NCI-H2171 (cell line): ENCODE measurements around the gene TBX5.

Experiments
- DNase-seq: peaks from one replicate; lab custom pipeline; 2025; lab: John Stamatoyannopoulos, UW

TBX5 gene

DNA sequence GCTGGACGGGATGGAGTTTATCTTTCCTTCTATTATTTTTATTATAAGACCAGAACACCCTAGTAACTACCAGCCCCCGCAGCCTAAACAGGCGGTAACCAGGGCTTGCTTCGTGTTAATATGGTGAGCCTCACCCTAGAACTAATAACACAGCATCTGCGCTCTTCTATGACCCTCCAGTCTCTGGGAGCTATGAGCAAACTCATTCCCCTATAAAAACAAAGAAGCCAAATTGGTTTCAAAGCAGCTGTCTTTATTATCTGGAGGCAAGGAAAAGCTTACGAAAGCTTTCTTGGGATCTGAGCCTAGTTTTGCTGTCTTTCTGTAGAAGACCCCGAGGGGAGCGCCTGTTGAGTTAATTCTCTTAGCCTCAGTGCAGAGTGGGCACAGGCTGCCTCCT lies 85.0 kb downstream of the TBX5 start:
- no peak for DNase-seq

DNA sequence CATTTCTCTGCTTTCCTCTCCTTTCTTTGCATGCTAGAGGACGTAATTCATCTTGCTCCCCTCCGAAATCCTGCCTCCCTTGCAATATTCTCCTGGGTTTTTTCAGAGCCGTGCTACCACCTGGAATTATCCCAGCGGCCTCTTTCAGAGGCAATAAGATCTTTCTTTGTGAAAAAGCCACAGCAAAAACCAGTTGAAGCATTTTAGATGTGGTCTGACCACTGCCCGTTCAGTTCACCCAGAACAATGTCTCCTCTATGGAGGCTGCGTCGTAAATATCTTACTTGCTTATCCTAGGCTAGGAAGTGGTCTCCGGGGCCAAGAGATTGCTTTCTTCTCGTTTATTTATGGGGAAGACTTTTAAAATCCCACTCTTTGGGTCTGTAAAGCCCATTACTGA lies 85.8 kb downstream of the TBX5 start:
- no peak for DNase-seq

DNA sequence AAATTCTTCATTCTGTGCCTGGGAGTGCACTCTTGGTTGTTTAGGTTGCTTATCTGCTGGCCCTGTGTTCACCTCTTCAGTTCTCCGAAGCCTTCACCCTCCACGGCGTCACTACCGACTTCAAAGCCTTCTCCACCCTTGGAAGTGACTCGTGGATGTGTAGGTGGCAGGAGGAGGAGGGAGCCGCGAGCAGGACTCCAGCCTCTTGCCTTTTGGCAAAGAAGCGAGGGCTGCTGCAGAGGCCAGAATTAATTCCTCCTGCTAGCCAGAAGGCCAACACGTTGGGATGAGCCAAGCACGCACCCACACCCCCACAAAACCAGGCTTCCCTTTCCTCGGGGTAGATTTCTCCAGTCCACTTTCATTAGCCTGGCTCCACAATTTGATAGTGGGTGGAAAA lies 86.5 kb downstream of the TBX5 start:
- no peak for DNase-seq

DNA sequence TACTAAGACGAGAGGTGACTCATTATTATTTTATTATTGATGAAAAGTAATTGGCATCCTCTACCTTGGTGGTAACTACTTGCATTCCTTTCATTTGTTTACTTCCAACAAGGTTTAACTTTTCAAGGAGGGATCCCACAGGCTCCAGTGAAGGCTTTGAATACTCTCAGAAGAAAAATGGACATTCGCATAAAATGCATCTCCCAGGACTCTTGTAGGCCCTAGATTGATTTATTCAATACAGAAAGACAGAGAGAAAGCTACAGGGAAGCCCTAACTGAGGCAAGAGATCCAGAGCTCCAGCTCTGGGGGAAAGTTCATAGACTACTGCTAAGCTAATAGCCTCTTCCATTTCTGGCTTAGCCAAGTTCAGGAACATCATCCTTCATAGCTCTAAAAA lies 87.0 kb downstream of the TBX5 start:
- no peak for DNase-seq

DNA sequence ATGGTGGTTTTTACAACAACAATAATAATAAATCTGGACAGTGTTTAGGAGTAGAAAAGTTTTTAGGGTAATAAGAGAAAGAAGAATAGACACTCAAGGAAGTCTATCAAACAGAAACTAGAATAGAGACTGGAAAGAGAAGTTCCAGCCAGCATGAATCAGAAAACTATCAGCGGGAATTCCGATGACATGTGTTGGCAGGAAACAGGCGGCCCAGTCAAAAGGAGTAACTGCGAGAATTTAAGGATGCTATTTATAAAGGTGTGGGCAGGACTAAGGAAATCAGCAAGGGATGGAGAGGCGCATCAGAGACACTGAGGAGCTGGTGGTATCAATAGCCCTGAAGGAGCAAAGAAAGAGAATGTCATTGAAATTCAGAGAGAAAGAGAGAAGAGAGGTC lies 89.9 kb downstream of the TBX5 start:
- DNase-seq = no peak

DNA sequence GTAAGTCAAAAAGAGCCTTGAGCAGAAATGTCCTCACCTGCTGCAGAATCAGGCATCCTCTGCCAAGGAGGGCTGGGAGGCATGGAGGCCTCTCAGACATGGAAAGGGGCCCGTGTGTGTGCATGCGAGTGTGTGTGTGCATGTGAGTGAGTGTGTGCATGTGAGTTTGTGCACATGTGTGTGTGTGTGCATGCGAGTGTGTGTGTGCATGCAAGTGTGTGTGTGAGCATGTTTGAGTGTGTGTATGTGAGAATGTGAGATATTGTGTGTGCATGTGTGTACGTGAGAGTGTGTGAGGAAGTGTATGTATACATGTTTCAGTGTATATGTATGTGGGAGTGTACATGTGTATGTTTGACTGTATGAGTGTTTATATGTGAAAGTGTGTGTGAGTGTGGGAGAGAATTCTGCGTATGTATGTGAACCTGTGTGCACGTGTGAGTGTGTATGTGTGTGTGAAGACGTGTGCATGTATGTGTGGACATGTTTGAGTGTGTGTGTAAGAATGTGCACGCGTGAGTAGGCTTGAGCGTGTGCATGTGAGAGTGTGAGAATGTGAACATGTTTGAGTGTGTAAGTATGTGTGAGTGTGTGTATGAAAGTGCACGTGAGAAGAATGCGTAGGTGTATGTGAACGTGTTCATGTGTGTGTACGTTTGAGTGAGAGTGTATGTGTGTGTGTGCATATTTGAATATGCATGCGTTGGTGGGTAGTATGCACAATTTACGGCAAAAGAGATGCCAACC lies 90.8 kb downstream of the TBX5 start:
- DNase-seq = no peak

DNA sequence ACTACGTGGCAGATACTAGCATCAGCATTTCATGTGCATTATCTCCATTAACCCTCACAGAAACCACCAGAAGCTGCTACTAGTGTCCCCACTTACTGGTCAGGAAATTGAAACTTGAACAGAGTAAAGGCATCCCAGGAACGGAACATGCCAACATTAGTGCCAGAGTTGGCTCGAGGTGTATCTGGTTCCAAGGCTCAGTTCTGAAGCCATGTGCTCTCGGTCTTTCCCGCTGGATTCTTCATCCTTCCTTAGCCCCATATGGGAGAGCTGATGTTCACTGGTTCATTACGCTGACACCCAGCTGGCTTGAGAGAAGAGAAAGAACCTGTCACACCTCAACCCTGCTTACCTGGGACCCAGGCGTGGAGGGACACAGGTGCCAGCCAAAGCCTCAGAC lies 91.5 kb downstream of the TBX5 start:
- no peak for DNase-seq

DNA sequence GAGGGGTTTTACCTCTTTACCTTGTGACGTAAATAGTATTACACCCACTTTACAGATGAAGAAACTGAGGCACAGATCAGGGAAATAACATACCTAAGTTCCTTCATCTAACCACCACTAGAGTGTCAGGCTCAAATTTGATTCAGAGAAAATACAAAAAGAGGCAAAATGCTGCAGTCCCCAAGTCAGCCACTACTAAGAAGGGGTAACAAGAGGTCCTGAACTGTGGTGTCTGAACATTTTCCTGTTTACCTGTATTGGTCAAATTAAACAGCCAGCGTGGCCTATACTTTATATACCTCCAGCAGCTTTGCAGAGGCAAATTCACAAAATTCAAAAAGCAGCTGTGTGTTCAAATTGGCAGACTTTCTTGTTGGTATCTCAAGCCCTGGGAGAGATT lies 92.0 kb downstream of the TBX5 start:
- DNase-seq = no peak

DNA sequence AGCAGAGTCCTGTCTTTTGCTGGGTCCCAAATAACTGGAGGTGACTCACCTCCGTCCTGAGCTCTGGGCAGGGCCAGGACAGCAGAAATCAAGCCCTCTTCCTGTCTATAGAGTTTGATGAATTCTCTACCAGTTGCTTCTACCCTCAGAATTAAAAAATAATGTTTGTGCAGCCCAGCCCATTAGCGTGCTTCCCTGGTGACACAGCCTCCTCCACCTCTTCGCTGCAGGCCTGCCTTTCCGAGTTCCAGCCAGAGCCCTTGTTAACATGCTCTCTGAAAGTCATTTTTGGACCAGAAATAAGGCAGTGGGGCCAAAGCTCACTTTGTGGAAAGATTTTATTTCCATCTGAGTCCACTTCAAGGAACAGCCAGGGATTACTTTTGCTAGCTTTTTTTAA lies 94.0 kb downstream of the TBX5 start:
- no peak for DNase-seq

DNA sequence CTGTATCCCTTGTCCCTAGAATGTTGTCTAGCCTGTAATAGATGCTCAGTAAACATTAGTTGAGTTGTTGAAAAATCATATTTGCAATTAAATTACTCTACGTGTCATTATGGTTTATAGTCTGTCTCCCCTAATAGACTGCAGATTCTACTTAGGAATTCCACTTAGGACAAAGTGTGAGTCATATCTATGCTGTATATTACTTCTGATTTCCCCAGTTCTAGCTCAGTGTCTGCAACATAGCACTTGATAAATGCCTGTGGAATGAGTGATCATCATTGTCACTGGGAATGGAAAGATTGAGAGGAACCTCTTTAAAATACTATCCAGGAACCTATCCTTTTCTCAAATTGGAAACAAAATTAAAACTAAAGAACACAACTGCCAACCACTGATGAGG lies 99.3 kb downstream of the TBX5 start:
- DNase-seq = no peak

DNA sequence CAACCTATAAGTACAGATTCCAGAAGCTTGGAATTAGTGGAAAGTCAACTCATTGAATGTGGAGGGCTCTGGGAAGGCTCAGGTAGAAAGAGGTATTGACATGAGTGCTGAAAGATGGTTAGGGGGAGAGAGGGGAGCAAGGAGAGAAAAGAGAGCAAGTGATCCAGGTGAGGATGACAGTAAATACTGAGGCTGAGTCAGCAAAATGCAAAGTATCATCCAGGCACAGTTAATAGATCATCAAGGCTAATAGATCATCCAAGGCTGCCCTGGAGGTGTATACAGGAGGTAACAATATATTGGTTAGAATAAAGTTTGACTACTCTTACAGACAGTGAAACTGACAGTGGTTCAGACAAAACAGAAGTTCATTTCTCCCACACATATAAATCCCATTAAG lies 100.5 kb downstream of the TBX5 start:
- DNase-seq = no peak
